Thyroid gland (tissue), 4 donors: ENCODE results near the gene LDLRAD4. TPM values are rescaled to one million over a fixed set of nuclear protein-coding genes. Genes with fewer than 3 reads are reported as not detected.

Experiments
- DNase-seq, 2 donors: peaks; one replicate each; pipeline ENCODE4 v3.0.0-alpha.2; 2019
- H3K27ac ChIP-seq, 3 donors: fragments of 200-600 bp; sonication (generic); 1 replicate in 2 of 3; 2 replicates in 1 of 3; pipeline ENCODE4 v1.5.1; 2016 to 2019; ENCODE audit warnings: mild to moderate bottlenecking in 1 of 3, moderate library complexity in 1 of 3
- H3K27me3 ChIP-seq: fragments of 200-600 bp; sonication (generic); one replicate; pipeline ENCODE4 v1.5.1; 2019
- H3K36me3 ChIP-seq, 2 donors: fragments of 200-600 bp; sonication (generic); one replicate each; pipeline ENCODE4 v1.5.1; 2016 to 2019
- H3K4me1 ChIP-seq, 2 donors: fragments of 200-600 bp; sonication (generic); one replicate each; pipeline ENCODE4 v1.5.1; 2017 to 2019
- H3K4me3 ChIP-seq, 3 donors: fragments of 200-600 bp; sonication (generic); replicated peaks in 1 of 3; 1 replicate in 2 of 3; 2 replicates in 1 of 3; pipeline ENCODE4 v1.5.1; 2016; ENCODE audit warnings: mild to moderate bottlenecking in 1 of 3
- H3K9me3 ChIP-seq: fragments of 200-600 bp; sonication (generic); one replicate; pipeline ENCODE4 v1.5.1; 2017
- CTCF ChIP-seq, 6 experiments: fragments of 200-600 bp in 3 of 6; fragments of 450-650 bp in 3 of 6; sonication (generic) in 3 of 6; IDR thresholded peaks; one replicate each; pipeline ENCODE4 v1.5.1; 2016 to 2019; ENCODE audit warnings: antibody characterized with exemption in 6 of 6, mild to moderate bottlenecking in 2 of 6, inconsistent platforms in 1 of 6, moderate library complexity in 1 of 6
- POLR2A ChIP-seq, 2 donors: fragments of 450-650 bp; IDR thresholded peaks; one replicate each; pipeline ENCODE4 v1.6.1; 2017; ENCODE audit warnings: antibody characterized with exemption in 2 of 2, mild to moderate bottlenecking in 2 of 2, moderate library complexity in 1 of 2
- WGBS, 2 donors: methylation state at CpG; one replicate each; pipeline ENCODE4 v1.1.5; 2017; 5-methylcytosine and 5-hydroxymethylcytosine counted together
- intact Hi-C: fragments of 100-400 bp; cut with DNase I; formaldehyde crosslinking; loops from one replicate; pipeline ENCODE4 v1.15.1; 2023
- total RNA-seq, 4 donors: library from RNA; depleted of rRNA; stranded (reverse); fragments of >200 nt; gene quantifications; one replicate each; pipeline ENCODE4 v1.2.3, GENCODE V29; 2016

Gene LDLRAD4
- total RNA-seq, 4 donors from 2014 or later: 23.7 to 35.7 (median 29.7) TPM

- peaks cover 9 to 34% of the 10 kb centered on the region in 2 donors for H3K4me1 ChIP-seq
- DNase-seq: peak; percentile 95 to 96
- 29 to 42% methylated on average over 6 to 9 of the region's 10 CpGs for WGBS, 2 donors
- no peak overlapping the region for H3K4me3 ChIP-seq
- H3K9me3 ChIP-seq: no peaks in the 10 kb centered on the region
- H3K36me3 ChIP-seq: no peaks in the 10 kb centered on the region
- TF ChIP-seq CTCF (IDR thresholded peaks at IDR 0.05) (no peak), POLR2A (IDR thresholded peaks at IDR 0.05) (no peak)
- intact Hi-C loops: loop anchor here (10.0 kb wide), 1 partner anchor 177 kb away; the partner anchor contains the start of genes FAM210A and RNMT
- H3K27ac ChIP-seq: peak overlapping the region in 2 of 3 donors; percentile 14 to 55
- no peaks in the 10 kb centered on the region for H3K27me3 ChIP-seq
Measured at GRCh38 chr18:13547347-13547746, 328.8 kb downstream of the LDLRAD4 start.

GRCh38 chr18:13548106-13548819 is 329.7 kb downstream of the LDLRAD4 start:
- TF ChIP-seq CTCF (IDR thresholded peaks at IDR 0.05) (no peak), POLR2A (IDR thresholded peaks at IDR 0.05) (no peak)
- no peak for DNase-seq
- peak overlapping the region in 1 of 3 donors; percentile 55 for H3K27ac ChIP-seq
- intact Hi-C loops: loop anchor here (10.0 kb wide), 1 partner anchor 177 kb away; the partner anchor contains the start of genes FAM210A and RNMT
- H3K4me1 ChIP-seq: peaks cover 9 to 34% of the 10 kb centered on the region in 2 donors
- H3K4me3 ChIP-seq: no peak overlapping the region
- no peaks in the 10 kb centered on the region for H3K36me3 ChIP-seq
- 81 to 90% methylated on average over 2 to 3 of the region's 5 CpGs for WGBS, 2 donors
- no peaks in the 10 kb centered on the region for H3K9me3 ChIP-seq
- H3K27me3 ChIP-seq: no peaks in the 10 kb centered on the region

GRCh38 chr18:13548966-13549879 is 330.7 kb downstream of the LDLRAD4 start:
- no peak for DNase-seq
- Histone ChIP-seq H3K4me1 (peaks cover 13 to 34% of the 10 kb centered on the region in 2 donors), H3K27me3 (no peaks in the 10 kb centered on the region), H3K36me3 (no peaks in the 10 kb centered on the region), H3K27ac (peak overlapping the region in 1 of 3 donors; percentile 43), H3K9me3 (no peaks in the 10 kb centered on the region), H3K4me3 (no peak overlapping the region)
- intact Hi-C loops: loop anchor here (10.0 kb wide), 1 partner anchor 176 kb away; the partner anchor contains the start of genes FAM210A and RNMT
- WGBS, 2 donors: 71 to 78% methylated on average over 7 of the region's 7 CpGs
- TF ChIP-seq POLR2A (IDR thresholded peaks at IDR 0.05): no peak

- Histone ChIP-seq H3K4me1 (peaks cover 13 to 34% of the 10 kb centered on the region in 2 donors), H3K4me3 (no peak overlapping the region), H3K36me3 (no peaks in the 10 kb centered on the region), H3K27ac (peak overlapping the region in 1 of 3 donors; percentile 43), H3K27me3 (no peaks in the 10 kb centered on the region), H3K9me3 (no peaks in the 10 kb centered on the region)
- 20 to 25% methylated on average over 5 of the region's 5 CpGs for WGBS, 2 donors
- DNase-seq: no peak
- intact Hi-C loops: loop anchor here (10.0 kb wide), 1 partner anchor 175 kb away; the partner anchor contains the start of genes FAM210A and RNMT
- no peak for TF ChIP-seq CTCF (IDR thresholded peaks at IDR 0.05)
- no peak for TF ChIP-seq POLR2A (IDR thresholded peaks at IDR 0.05)
Measured at GRCh38 chr18:13549880-13550232, 331.3 kb downstream of the LDLRAD4 start.

DNA sequence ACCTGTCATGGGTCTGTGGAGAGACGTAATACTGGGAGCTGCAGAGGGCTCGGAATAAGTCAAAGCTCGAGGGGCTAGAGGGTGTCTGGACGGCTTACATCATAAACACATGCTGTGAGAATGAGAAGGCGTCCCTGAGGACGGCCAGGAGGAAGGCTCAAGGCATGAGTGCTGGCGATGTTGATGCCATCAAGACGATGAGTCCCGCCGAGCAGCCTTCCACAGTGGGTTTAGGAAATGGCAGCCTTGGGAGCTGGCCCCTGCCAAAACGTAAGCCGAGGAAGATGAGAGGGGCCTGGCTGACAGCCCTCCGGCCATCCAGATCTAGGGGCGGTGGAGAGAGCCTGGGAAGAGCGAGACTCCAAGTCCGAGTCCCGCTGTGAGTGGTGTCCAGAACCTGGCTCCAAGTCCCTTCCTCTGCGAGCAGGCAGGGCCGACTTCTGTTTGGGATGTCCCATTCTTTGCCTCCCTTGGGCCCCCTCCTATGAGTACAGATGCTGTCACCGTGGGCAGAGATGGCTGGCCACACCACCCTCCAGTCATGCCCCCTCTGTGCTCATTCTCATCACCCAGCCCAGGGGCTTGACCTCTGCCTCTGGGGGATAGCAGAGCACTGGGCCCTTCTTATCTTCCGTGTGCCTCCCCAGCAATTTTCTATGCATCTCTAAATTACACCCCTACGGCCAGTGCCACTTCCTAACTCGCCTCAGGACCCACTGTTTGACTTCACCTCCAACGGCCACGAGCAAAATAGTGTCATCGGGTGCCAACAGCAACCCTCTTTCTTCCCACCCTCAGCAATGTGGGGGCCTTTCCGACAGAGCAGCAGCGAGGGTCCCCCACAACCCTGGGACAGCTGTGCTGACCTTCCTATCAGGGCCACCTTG is 332.1 kb downstream of the LDLRAD4 start:
- 92 to 93% methylated on average over 28 of the region's 28 CpGs for WGBS, 2 donors
- H3K4me3 ChIP-seq: no peak overlapping the region
- H3K36me3 ChIP-seq: no peaks in the 10 kb centered on the region
- intact Hi-C loops: no loop called here
- DNase-seq: no peak
- TF ChIP-seq CTCF (IDR thresholded peaks at IDR 0.05) (no peak), POLR2A (IDR thresholded peaks at IDR 0.05) (no peak)
- H3K4me1 ChIP-seq: peaks cover 13 to 33% of the 10 kb centered on the region in 2 donors
- no peaks in the 10 kb centered on the region for H3K27me3 ChIP-seq
- H3K27ac ChIP-seq: peak overlapping the region in 1 of 3 donors; percentile 12
- no peaks in the 10 kb centered on the region for H3K9me3 ChIP-seq
